ENCODE measurements around the gene GYS1. TPM values are rescaled to one million over a fixed set of nuclear protein-coding genes. Genes with fewer than 3 reads are reported as not detected.

Gene GYS1
- total and polyA plus RNA-seq, 2 of the 8 experiments (the other 6 are each of a cell fraction or from before 2014, with no cell fraction given): 30.0 to 38.7 TPM

DNA sequence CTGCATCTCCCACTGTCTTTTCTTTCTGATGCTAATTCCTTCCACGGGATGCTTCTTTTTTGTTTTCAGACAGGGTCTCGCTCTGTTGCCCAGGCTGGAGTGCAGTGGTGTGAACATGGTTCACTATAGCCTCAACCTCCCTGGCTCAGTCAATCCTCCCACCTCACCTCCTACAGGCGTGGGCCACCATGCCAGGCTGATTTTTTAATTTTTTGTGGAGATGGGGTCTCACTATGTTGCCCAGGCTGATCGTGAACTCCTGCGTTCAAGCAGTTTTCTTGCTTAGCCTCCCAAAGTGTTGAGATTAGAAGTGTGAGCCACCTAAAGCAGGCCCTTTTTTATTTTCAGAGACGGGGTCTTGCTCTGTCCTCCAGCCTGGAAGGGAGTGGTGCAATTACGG, 4.8 kb downstream of the GYS1 start:
- Histone ChIP-seq H4K5ac (ENCODE audit: insufficient read length, low read depth, low read length) (no peak overlapping the region), H3K36me3 (ENCODE audit: control insufficient read depth in 2 of 4, insufficient read depth in 4 of 4, low read length in 3 of 4) (peaks cover 3 to 25% (median 10%) of the 10 kb centered on the region in 4 experiments; a peak in 5 of 8 replicates), H3K4me1 (replicated peaks in 1 of 4; ENCODE audit: control insufficient read depth in 3 of 4, insufficient read depth in 4 of 4, low read length in 3 of 4) (peaks cover 0 to 1% (median 0%) of the 10 kb centered on the region in 4 experiments; a peak in 2 of 7 replicates), H2AFZ (ENCODE audit: low read length) (no peak overlapping the region), H3K18ac (ENCODE audit: extremely low read depth, low read length) (no peak overlapping the region), H3K79me2 (ENCODE audit: control insufficient read depth in 1 of 2, insufficient read depth in 2 of 2, low read length in 2 of 2) (peaks cover 0 to 7% of the 10 kb centered on the region in 2 experiments; a peak in 1 of 4 replicates), H2BK5ac (ENCODE audit: low read depth, low read length) (no peak overlapping the region), H4K91ac (replicated peaks; ENCODE audit: insufficient read length, low read length) (no peak overlapping the region), H3K23me2 (ENCODE audit: low read depth, low read length) (peaks cover 4% of the 10 kb centered on the region; the same call in 1 of the 2 replicates), H2BK20ac (ENCODE audit: low read length) (no peak overlapping the region), H3K4ac (replicated peaks; ENCODE audit: insufficient read length, low read depth, low read length) (no peak overlapping the region), H3K4me3 (ENCODE audit: extremely low read depth in 1 of 4, insufficient read depth in 2 of 4, low read depth in 3 of 4, low read length in 4 of 4) (no peak overlapping the region), H3K56ac (replicated peaks; ENCODE audit: insufficient read length, low read depth, low read length) (no peak overlapping the region), H2BK12ac (ENCODE audit: low read depth, low read length) (no peak overlapping the region), H3K9me3 (ENCODE audit: insufficient read depth in 2 of 2, low read depth in 1 of 2, low read length in 1 of 2) (no peaks in the 10 kb centered on the region), H2BK15ac (ENCODE audit: low read length) (no peak overlapping the region), H3K27ac (ENCODE audit: low read depth, low read length) (no peak overlapping the region), H3K9ac (replicated peaks in 1 of 4; ENCODE audit: extremely low read depth in 1 of 4, low read depth in 3 of 4, low read length in 3 of 4) (no peak overlapping the region), H3K79me1 (ENCODE audit: low read depth, low read length) (peaks cover 4% of the 10 kb centered on the region), H3K27me3 (replicated peaks in 1 of 4; ENCODE audit: control insufficient read depth in 3 of 4, extremely low read depth in 1 of 4, insufficient read depth in 3 of 4, low read length in 3 of 4) (no peaks in the 10 kb centered on the region), H3K14ac (ENCODE audit: insufficient read length) (no peak overlapping the region), H4K8ac (ENCODE audit: extremely low read depth, insufficient read depth, low read length) (no peak overlapping the region), H2AK5ac (ENCODE audit: low read depth, low read length) (no peak overlapping the region), H3K23ac (ENCODE audit: insufficient read length) (no peak overlapping the region), H3K4me2 (ENCODE audit: insufficient read depth in 1 of 2, low read depth in 2 of 2, low read length in 2 of 2) (no peak overlapping the region), H2BK120ac (replicated peaks; ENCODE audit: low read depth, low read length) (no peak overlapping the region), H4K20me1 (replicated peaks in 1 of 2; ENCODE audit: control insufficient read depth in 1 of 2, insufficient read depth in 2 of 2, low read length in 2 of 2) (peaks cover 0 to 10% of the 10 kb centered on the region in 2 experiments)
- DNase-seq (ENCODE audit: low read depth in 1 of 2, low spot score in 2 of 2) (no peak), FAIRE-seq (no peak)
- ChIA-PET CTCF (ENCODE audit: partially characterized antibody) (interaction anchor here (1.2 to 2.9 kb wide), 2 partner anchors 11 to 17 kb away, joined by 5 to 13 read pairs; no protein-coding TSS in a partner anchor), POLR2A (ENCODE audit: partially characterized antibody) (interaction anchor here (1.1 to 1.2 kb wide), 2 partner anchors 19 to 20 kb away, joined by 3 read pairs; no protein-coding TSS in a partner anchor)
- TF ChIP-seq BRCA1 (IDR thresholded peaks at IDR 0.05; ENCODE audit: low read depth, low read length) (no peak), SIX5 (IDR thresholded peaks at IDR 0.05; ENCODE audit: low read depth, low read length) (no peak), CREB1 (IDR thresholded peaks at IDR 0.05) (no peak), SAP30 (IDR thresholded peaks at IDR 0.05; ENCODE audit: insufficient read depth, insufficient replicate concordance, low read length) (no peak), ASH2L (IDR thresholded peaks at IDR 0.05; ENCODE audit: low read length) (no peak), BACH1 (IDR thresholded peaks at IDR 0.05; ENCODE audit: low read length) (no peak)
- 90% methylated on average over 7 of the region's 7 CpGs; no CpG with 5 or more reads in 1 of the 2 experiments for WGBS, 2 experiments (ENCODE audit: extremely low coverage in 1 of 2, insufficient coverage in 1 of 2, insufficient read length in 1 of 2, insufficient replicate concordance in 2 of 2, low coverage in 1 of 2, low lambda C conversion rate in 2 of 2, missing lambda C conversion rate in 1 of 2)

All from H1 (cell line).